Medulla oblongata (tissue), 1 donor: ENCODE data around the gene PARD6G.
A peak's percentile ranks its signal among the peaks of the same experiment; 100 is the strongest.

Source experiments
- DNase-seq: peaks from one replicate; pipeline ENCODE4 v3.0.0-alpha.2; 2015; ENCODE audit errors: extremely low spot score

PARD6G gene

DNA sequence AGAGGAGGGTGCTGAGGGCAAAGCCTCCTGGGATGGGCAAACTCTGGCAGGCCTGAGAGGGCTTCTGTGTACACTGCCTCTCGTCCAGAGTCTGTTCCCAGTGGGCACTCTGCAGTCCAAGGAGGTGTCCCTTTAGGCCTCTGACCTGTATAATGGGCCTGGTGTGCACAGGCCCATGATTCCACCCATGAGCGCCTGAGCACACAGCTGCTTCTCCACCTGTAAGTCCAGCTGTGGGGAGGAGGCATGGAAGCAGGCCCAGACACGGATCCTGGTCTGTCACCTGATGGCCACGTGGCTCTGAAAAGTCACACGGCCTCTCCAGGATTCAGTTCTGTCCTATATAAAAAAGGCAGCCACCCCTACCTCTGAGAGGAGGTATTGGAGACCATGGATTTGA lies 57.0 kb downstream of the PARD6G start:
- no peak for DNase-seq

- no peak for DNase-seq
These were observed 57.8 kb downstream of the PARD6G start for GRCh38 chr18:80189531-80189865.

- DNase-seq: no peak
These were observed 58.4 kb downstream of the PARD6G start for GRCh38 chr18:80188643-80189530.

DNA sequence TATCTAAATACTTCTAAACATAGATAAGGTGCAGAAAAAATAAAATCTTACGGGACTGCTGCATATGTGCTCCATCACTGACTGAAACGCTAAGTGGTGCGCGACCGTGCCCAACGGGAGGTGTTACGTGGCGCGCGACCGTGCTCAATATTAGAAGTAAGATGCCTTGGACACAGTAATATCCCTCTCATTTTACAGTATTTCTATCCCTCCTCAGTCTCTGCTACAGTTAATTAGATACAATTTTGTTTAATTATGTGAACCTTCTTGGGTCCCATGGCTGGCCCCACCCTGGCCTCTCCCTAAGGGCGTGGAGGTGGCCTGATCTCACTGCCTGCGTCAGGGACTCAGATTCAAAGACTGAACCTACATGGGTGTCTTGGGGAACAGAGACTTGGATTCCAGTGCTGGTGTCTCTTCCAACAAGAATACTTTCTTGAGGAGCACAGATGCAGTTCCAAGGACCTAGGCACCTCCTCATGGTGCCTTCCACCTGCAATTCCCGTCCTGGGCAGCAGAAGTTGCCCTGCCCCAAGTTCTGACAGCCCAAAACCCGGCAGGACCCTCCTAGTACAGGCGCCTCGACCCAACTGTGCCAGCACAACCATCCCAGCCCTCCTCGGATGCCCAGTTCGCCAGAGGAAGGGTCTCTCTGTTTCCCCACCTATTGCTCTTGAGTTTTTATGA lies 59.2 kb downstream of the PARD6G start:
- DNase-seq: no peak

- DNase-seq: no peak
These were observed 61.8 kb downstream of the PARD6G start for GRCh38 chr18:80185545-80185944.

- no peak for DNase-seq
These were observed 63.0 kb downstream of the PARD6G start for GRCh38 chr18:80184243-80184772.

DNA sequence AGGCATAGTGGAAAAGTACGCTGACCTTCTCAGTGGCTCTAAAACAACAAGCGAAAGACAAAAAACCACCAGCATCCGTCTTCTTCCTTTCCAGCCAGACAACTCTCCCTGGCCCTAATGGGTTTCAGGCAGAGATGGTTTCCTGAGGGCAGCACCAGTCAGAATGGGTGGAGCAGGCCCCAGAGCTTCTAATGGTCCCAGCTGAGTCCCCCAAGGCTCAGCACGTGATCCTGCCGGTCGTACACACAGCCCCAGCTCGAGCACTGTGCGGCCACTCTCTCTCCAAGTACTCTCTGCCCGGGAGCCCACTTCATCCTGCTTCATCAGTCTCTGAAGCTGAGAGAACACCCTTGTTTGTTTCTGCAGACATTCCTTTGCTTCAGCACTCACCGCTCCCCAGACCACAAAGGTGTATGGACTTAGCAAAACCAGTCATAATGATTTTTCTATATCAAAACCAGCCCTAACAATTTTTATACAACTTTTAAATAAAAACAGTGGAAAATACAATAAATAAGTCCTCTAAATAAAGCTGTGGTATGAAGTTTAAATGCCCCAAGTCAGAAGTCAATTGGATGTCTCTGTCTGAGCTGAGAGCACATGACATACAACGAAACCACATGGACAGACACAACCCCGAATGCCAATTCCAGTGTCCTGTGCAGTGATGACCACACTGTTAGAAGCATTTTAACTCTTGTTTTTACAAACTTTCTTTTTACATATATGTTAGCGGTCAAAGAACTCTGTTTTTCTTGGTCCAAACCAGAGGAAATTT lies 63.9 kb downstream of the PARD6G start:
- DNase-seq: no peak

GRCh38 chr18:80182855-80183254 lies 64.5 kb downstream of the PARD6G start:
- DNase-seq: no peak

- no peak for DNase-seq
These were observed 65.5 kb downstream of the PARD6G start for GRCh38 chr18:80181642-80182461.

GRCh38 chr18:80180778-80181564 lies 66.3 kb downstream of the PARD6G start:
- DNase-seq: no peak

DNA sequence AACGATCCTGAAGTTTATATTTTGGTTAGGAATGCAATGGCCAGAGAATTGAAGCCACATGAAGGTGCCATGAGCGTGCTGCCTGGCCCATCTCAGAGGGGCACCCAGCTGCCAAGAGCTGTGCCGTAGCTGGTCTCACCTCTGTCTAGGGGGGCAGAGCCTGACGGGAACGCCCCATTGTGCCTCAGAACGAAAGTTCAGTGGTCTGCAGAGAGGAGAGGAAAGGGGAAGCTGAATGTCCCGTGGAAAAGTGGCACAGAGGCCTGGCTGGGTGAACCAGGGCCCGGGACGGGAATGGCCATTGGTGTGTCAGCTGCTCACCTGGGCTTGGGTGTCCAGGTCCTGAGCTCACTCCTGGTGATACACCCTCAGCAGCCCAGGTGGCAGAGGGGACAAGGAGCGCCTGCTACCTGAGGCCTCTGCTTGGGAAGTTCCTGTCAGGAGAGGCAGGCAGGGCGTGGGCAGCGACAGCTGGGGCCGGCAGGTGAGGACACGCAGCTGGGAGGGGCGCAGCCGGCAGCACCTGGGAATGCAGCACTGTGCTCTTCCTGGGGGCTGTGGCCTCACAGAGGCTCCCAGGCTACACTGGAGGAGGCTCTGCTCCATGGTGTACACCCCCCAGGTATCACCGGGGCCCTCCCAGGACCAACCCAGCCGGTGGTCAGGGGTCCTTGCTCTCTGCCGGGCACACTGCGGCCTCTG lies 67.3 kb downstream of the PARD6G start:
- peak; percentile 39 for DNase-seq

GRCh38 chr18:80178935-80179818 lies 68.1 kb downstream of the PARD6G start:
- no peak for DNase-seq

DNA sequence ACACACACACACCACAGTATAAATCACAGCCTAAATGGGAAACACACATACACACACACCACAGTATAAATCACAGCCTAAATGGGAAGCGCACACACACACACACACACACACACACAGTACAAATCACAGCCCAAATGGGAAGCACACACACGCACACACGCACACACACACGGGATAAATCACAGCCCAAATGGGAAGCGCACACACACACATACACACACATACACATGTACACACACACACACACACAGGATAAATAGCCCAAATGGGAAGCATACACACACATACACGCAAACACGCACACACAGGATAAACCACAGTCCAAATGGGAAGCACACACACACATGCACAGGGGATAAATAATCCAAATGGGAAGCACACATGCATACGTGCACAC lies 70.2 kb downstream of the PARD6G start:
- no peak for DNase-seq

- no peak for DNase-seq
These were observed 70.8 kb downstream of the PARD6G start for GRCh38 chr18:80176334-80177073.

GRCh38 chr18:80175451-80176204 lies 71.7 kb downstream of the PARD6G start:
- no peak for DNase-seq

DNA sequence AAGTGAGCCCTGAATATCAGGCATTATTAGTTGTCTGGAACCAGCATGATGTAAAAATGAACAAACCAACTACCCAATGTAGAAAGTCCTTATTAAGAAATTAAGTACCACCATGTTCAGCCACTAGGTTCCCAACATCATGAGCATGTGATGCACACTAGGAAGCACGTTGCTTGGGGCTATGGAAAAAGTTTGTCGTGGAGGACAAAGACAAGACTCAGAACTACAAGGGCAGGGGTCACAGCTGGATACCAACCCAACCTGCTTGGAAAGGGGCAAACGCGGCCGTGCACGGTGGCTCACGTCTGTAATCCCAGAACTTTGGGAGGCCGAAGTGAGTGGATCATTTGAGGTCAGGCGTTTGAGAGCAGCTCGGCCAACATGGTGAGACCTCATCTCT lies 74.3 kb downstream of the PARD6G start:
- no peak for DNase-seq

DNA sequence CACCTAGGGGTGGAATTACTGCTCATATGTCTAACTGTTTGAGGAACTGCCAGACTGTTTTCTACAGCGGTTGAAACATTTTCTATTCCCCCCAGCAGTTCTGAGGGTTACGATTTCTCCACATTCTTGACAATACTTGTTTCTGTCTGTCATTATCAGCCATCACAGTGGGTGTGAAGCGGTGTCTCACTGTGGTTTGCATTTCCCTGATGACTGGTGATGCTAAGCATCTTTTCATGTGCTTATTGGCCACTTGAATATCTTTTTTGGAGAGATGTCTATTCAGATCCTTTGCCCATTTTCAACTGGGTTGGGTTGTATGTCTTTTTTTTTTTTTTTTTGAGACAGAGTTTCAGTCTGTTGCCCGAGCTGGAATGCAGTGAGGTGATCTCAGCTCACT lies 75.3 kb downstream of the PARD6G start:
- no peak for DNase-seq
